ACC112 (cell line): Measurements from ENCODE around the gene HUNK.

ENCODE experiments used
- H2AFZ ChIP-seq: fragments of 200-600 bp; sonication (generic); one replicate; pipeline ENCODE4 v1.6.0; 2017; ENCODE audit warnings: antibody characterized with exemption, low read length; ENCODE audit not compliant: unreplicated experiment
- H3K27ac ChIP-seq: fragments of 200-600 bp; sonication (generic); 2 replicates; pipeline ENCODE4 v1.5.1; 2014; ENCODE audit warnings: low read depth, mild to moderate bottlenecking, antibody characterized with exemption, low read length, moderate library complexity
- H3K27me3 ChIP-seq: fragments of 200-600 bp; sonication (generic); 2 replicates; pipeline ENCODE4 v1.6.1; 2014; ENCODE audit warnings: mild to moderate bottlenecking, antibody characterized with exemption, low read length, moderate library complexity, mixed read lengths; ENCODE audit not compliant: insufficient read depth
- H3K36me3 ChIP-seq: fragments of 200-600 bp; sonication (generic); 2 replicates; pipeline ENCODE4 v1.6.1; 2016; ENCODE audit warnings: mild to moderate bottlenecking, antibody characterized with exemption, low read length, moderate library complexity, mixed read lengths; ENCODE audit not compliant: insufficient read depth
- H3K4me1 ChIP-seq: fragments of 200-600 bp; sonication (generic); one replicate; pipeline ENCODE4 v1.6.1; 2016; ENCODE audit warnings: low read length, mixed read lengths; ENCODE audit not compliant: insufficient read depth, unreplicated experiment, control insufficient read depth
- H3K4me3 ChIP-seq: fragments of 200-600 bp; sonication (generic); 2 replicates; pipeline ENCODE4 v1.5.1; 2014; ENCODE audit warnings: mild to moderate bottlenecking, low read depth, low read length
- H3K79me2 ChIP-seq: fragments of 200-600 bp; sonication (generic); one replicate; pipeline ENCODE4 v1.6.0; 2016; ENCODE audit warnings: low read length; ENCODE audit not compliant: control insufficient read depth, unreplicated experiment, insufficient read depth

Gene HUNK

DNA sequence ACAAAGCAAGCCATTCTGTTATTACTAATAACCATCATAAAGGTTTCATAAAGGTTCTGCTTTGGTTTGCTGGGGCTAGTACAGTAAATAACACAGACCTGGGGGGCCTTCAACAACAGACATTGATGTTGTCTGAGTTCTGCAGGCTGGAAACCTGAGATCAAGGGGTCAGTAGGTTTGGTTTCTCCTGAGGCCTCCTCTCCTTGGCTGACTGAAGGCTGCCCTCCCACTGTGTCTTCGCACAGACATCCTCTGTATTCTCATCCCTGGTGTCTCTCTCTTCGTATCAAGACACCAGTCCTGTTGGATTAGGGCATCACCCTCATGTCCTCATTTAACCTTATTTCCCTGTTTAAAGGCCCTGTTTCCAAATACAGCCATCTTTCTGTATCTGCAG is 37.3 kb downstream of the HUNK start:
- Histone ChIP-seq H3K4me3 (no peak overlapping the region), H3K36me3 (no peaks in the 10 kb centered on the region), H3K4me1 (no peaks in the 10 kb centered on the region), H3K27me3 (no peaks in the 10 kb centered on the region), H3K79me2 (no peaks in the 10 kb centered on the region), H3K27ac (no peak overlapping the region), H2AFZ (no peak overlapping the region)

GRCh38 chr21:31911138-31911907 is 38.5 kb downstream of the HUNK start:
- no peaks in the 10 kb centered on the region for H3K36me3 ChIP-seq
- no peaks in the 10 kb centered on the region for H3K4me1 ChIP-seq
- H2AFZ ChIP-seq: no peak overlapping the region
- no peak overlapping the region for H3K27ac ChIP-seq
- no peaks in the 10 kb centered on the region for H3K79me2 ChIP-seq
- H3K4me3 ChIP-seq: no peak overlapping the region
- no peaks in the 10 kb centered on the region for H3K27me3 ChIP-seq

GRCh38 chr21:31912501-31912900 is 39.7 kb downstream of the HUNK start:
- Histone ChIP-seq H3K4me1 (no peaks in the 10 kb centered on the region), H2AFZ (no peak overlapping the region), H3K27me3 (no peaks in the 10 kb centered on the region), H3K27ac (no peak overlapping the region), H3K79me2 (no peaks in the 10 kb centered on the region), H3K36me3 (no peaks in the 10 kb centered on the region), H3K4me3 (no peak overlapping the region)

- H3K79me2 ChIP-seq: no peaks in the 10 kb centered on the region
- H3K4me1 ChIP-seq: no peaks in the 10 kb centered on the region
- H3K36me3 ChIP-seq: no peaks in the 10 kb centered on the region
- H3K27me3 ChIP-seq: no peaks in the 10 kb centered on the region
- no peak overlapping the region for H3K27ac ChIP-seq
- H3K4me3 ChIP-seq: no peak overlapping the region
- H2AFZ ChIP-seq: no peak overlapping the region
Measured at GRCh38 chr21:31913182-31913608, 40.4 kb downstream of the HUNK start.

GRCh38 chr21:31914472-31914871 is 41.7 kb downstream of the HUNK start:
- H3K4me3 ChIP-seq: no peak overlapping the region
- H3K27ac ChIP-seq: no peak overlapping the region
- H3K4me1 ChIP-seq: no peaks in the 10 kb centered on the region
- no peak overlapping the region for H2AFZ ChIP-seq
- H3K27me3 ChIP-seq: no peaks in the 10 kb centered on the region
- no peaks in the 10 kb centered on the region for H3K79me2 ChIP-seq
- H3K36me3 ChIP-seq: no peaks in the 10 kb centered on the region

DNA sequence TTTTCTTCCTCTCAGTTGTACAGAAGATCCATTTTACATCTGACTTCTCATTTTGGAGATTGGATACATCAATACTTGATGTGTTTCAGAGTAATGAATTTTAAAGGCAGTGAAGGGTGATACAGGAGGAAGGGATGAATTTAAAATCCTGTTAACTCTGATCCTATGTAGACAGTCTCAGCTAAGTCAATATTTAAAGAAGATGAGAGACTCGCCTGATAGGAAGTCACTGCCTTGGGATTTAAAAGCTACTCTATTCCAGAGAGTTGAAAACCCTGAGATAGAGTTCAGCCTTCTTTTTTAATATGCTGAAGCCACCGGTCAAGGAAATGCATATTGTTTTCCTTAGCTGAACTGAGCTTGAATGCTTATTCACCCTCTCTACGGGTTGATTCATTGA is 42.7 kb downstream of the HUNK start:
- no peak overlapping the region for H3K27ac ChIP-seq

GRCh38 chr21:31917108-31917507 is 44.3 kb downstream of the HUNK start:
- H3K36me3 ChIP-seq: no peaks in the 10 kb centered on the region
- no peak overlapping the region for H3K27ac ChIP-seq
- no peaks in the 10 kb centered on the region for H3K4me1 ChIP-seq

More for the DNA sequence above, 42.7 kb downstream of the HUNK start:
- no peak overlapping the region for H3K4me3 ChIP-seq
- no peaks in the 10 kb centered on the region for H3K79me2 ChIP-seq
- H3K4me1 ChIP-seq: no peaks in the 10 kb centered on the region
- H3K36me3 ChIP-seq: no peaks in the 10 kb centered on the region
- H2AFZ ChIP-seq: no peak overlapping the region
- H3K27me3 ChIP-seq: no peaks in the 10 kb centered on the region

GRCh38 chr21:31918250-31918775 is 45.5 kb downstream of the HUNK start:
- no peak overlapping the region for H3K27ac ChIP-seq
- H3K36me3 ChIP-seq: no peaks in the 10 kb centered on the region
- H3K4me3 ChIP-seq: no peak overlapping the region
- H3K79me2 ChIP-seq: no peaks in the 10 kb centered on the region
- H2AFZ ChIP-seq: no peak overlapping the region
- no peaks in the 10 kb centered on the region for H3K4me1 ChIP-seq
- H3K27me3 ChIP-seq: no peaks in the 10 kb centered on the region

More at GRCh38 chr21:31917108-31917507, 44.3 kb downstream of the HUNK start:
- H3K79me2 ChIP-seq: no peaks in the 10 kb centered on the region
- no peak overlapping the region for H2AFZ ChIP-seq
- H3K27me3 ChIP-seq: no peaks in the 10 kb centered on the region
- no peak overlapping the region for H3K4me3 ChIP-seq

DNA sequence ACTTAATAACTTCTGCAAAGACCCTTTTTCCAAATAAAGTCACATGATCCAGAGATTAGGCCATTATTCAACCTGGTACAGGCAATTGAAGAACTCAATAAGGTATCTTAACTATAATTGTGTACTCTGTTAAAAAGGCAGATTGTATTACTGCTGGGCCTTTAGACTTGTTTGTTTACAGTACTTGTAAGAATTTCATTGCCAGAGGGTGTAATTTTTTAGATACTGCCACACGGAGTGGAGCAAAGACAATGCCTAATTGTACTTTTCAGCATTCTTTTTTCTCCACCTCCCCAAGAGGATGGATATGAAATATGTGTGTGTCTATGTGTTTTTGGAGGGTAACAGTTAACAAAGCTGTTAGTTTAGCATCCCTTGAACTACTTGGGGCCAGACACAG is 47.5 kb downstream of the HUNK start:
- no peak overlapping the region for H2AFZ ChIP-seq
- H3K4me1 ChIP-seq: no peaks in the 10 kb centered on the region
- H3K27me3 ChIP-seq: no peaks in the 10 kb centered on the region
- no peak overlapping the region for H3K4me3 ChIP-seq
- H3K79me2 ChIP-seq: no peaks in the 10 kb centered on the region
- H3K36me3 ChIP-seq: no peaks in the 10 kb centered on the region
- no peak overlapping the region for H3K27ac ChIP-seq

DNA sequence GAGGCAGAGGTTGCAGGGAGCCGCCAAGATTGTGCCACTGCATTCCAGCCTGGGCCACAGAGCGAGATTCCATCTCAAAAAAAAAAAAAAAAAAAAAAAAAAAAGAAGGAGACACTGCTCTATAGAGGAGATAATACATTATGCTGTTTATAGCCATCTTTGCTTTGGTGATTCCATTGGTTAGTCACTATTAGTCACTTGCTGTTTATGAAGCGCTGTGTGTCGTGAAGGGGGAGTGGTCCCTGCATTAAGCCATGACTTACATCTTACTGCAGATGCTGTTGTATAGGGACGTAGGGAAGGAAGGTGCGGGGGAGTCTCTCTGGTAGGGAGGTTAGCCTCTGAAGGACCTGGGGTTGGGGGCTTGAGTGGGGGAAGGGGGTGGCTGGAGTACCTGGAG is 48.3 kb downstream of the HUNK start:
- Histone ChIP-seq H3K27ac (no peak overlapping the region), H3K27me3 (no peaks in the 10 kb centered on the region), H3K36me3 (no peaks in the 10 kb centered on the region), H3K4me1 (no peaks in the 10 kb centered on the region), H3K4me3 (no peak overlapping the region), H2AFZ (no peak overlapping the region), H3K79me2 (no peaks in the 10 kb centered on the region)

GRCh38 chr21:31922881-31923280 is 50.1 kb downstream of the HUNK start:
- no peak overlapping the region for H3K27ac ChIP-seq
- H2AFZ ChIP-seq: no peak overlapping the region
- H3K4me1 ChIP-seq: no peaks in the 10 kb centered on the region
- H3K27me3 ChIP-seq: no peaks in the 10 kb centered on the region
- H3K36me3 ChIP-seq: no peaks in the 10 kb centered on the region
- H3K79me2 ChIP-seq: no peaks in the 10 kb centered on the region
- no peak overlapping the region for H3K4me3 ChIP-seq
